Thyroid gland (tissue), 4 donors: ENCODE measurements around the gene RFX3.

Source experiments
- POLR2A ChIP-seq, 2 donors: fragments of 450-650 bp; IDR thresholded peaks; one replicate each; pipeline ENCODE4 v1.6.1; 2017; ENCODE audit warnings: antibody characterized with exemption in 2 of 2, mild to moderate bottlenecking in 2 of 2, moderate library complexity in 1 of 2
- TF ChIP-seq, protein P1 (sequence below), 6 experiments: fragments of 200-600 bp in 3 of 6; fragments of 450-650 bp in 3 of 6; sonication (generic) in 3 of 6; IDR thresholded peaks; one replicate each; pipeline ENCODE4 v1.5.1; 2016 to 2019; ENCODE audit warnings: antibody characterized with exemption in 6 of 6, mild to moderate bottlenecking in 2 of 6, inconsistent platforms in 1 of 6, moderate library complexity in 1 of 6

DNA sequence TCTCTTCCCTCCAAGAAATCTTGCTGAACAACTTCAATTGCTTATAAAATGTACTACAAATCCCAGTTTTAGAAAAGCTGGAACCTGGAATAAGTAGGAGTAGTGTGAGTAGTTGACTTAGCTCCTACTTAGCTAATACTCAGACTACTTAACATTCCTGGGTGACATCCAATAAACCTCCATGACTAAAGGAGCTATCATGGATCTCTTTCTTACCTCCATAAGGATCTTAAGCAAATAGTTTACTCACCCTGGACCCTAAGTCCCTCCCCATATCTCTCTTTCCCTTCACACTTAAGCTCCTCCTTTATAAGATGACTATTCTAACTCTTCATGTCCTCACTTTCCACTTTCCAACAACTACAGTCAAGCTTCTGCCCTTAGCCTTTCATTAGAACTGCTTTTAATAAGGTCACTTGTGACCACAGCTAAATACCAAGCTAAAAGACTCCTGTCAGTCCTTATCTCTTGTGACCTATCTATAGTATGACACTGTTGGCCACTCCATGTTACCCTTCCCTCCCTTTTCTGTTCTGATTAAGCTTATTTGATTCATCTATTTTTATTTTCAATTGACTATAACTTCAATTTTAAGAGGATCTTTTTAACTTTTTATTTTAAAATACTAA lies 194.9 kb downstream of the RFX3 start:
- TF ChIP-seq, protein P1, sequence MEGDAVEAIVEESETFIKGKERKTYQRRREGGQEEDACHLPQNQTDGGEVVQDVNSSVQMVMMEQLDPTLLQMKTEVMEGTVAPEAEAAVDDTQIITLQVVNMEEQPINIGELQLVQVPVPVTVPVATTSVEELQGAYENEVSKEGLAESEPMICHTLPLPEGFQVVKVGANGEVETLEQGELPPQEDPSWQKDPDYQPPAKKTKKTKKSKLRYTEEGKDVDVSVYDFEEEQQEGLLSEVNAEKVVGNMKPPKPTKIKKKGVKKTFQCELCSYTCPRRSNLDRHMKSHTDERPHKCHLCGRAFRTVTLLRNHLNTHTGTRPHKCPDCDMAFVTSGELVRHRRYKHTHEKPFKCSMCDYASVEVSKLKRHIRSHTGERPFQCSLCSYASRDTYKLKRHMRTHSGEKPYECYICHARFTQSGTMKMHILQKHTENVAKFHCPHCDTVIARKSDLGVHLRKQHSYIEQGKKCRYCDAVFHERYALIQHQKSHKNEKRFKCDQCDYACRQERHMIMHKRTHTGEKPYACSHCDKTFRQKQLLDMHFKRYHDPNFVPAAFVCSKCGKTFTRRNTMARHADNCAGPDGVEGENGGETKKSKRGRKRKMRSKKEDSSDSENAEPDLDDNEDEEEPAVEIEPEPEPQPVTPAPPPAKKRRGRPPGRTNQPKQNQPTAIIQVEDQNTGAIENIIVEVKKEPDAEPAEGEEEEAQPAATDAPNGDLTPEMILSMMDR (IDR thresholded peaks at IDR 0.05) = no peak
- no peak for TF ChIP-seq POLR2A (IDR thresholded peaks at IDR 0.05)
